ENCODE results near the gene C1QTNF2.

Gene C1QTNF2

GRCh38 chr5:160356550-160357347, 13.7 kb downstream of the C1QTNF2 start:
- no peak for DNase-seq
- no peak overlapping the region for H3K27ac ChIP-seq
- in situ Hi-C loops (cut with HindIII; ENCODE audit: low pct_ligation_motif_present, low sequenced_read_pairs) = no loop called here
- no peak overlapping the region for H3K4me3 ChIP-seq (ENCODE audit: low read depth, low read length)
- no peak for TF ChIP-seq CTCF (IDR thresholded peaks at IDR 0.05; ENCODE audit: low read depth, low read length, missing control alignments)
- H3K36me3 ChIP-seq (replicated peaks) = no peaks in the 10 kb centered on the region
- H3K27me3 ChIP-seq (replicated peaks) = no peaks in the 10 kb centered on the region

GRCh38 chr5:160354666-160355065, 15.8 kb downstream of the C1QTNF2 start:
- no peak for TF ChIP-seq CTCF (IDR thresholded peaks at IDR 0.05; ENCODE audit: low read depth, low read length, missing control alignments)
- no peak for DNase-seq
- Histone ChIP-seq H3K27me3 (replicated peaks) (no peaks in the 10 kb centered on the region), H3K36me3 (replicated peaks) (no peaks in the 10 kb centered on the region), H3K4me3 (ENCODE audit: low read depth, low read length) (no peak overlapping the region), H3K27ac (no peak overlapping the region)
- in situ Hi-C loops (cut with HindIII; ENCODE audit: low pct_ligation_motif_present, low sequenced_read_pairs) = no loop called here

- H3K4me3 ChIP-seq (ENCODE audit: low read depth, low read length) = no peak overlapping the region
- no peaks in the 10 kb centered on the region for H3K36me3 ChIP-seq (replicated peaks)
- no peak for DNase-seq
- in situ Hi-C loops (cut with HindIII; ENCODE audit: low pct_ligation_motif_present, low sequenced_read_pairs) = no loop called here
- H3K27ac ChIP-seq = no peak overlapping the region
- no peaks in the 10 kb centered on the region for H3K27me3 ChIP-seq (replicated peaks)
- TF ChIP-seq CTCF (IDR thresholded peaks at IDR 0.05; ENCODE audit: low read depth, low read length, missing control alignments) = no peak
Measured at GRCh38 chr5:160353379-160353778, 17.0 kb downstream of the C1QTNF2 start.

GRCh38 chr5:160352308-160352707, 18.1 kb downstream of the C1QTNF2 start:
- Histone ChIP-seq H3K27ac (no peak overlapping the region), H3K4me3 (ENCODE audit: low read depth, low read length) (no peak overlapping the region), H3K27me3 (replicated peaks) (no peaks in the 10 kb centered on the region), H3K36me3 (replicated peaks) (no peaks in the 10 kb centered on the region)
- no peak for DNase-seq
- TF ChIP-seq CTCF (IDR thresholded peaks at IDR 0.05; ENCODE audit: low read depth, low read length, missing control alignments) = no peak
- in situ Hi-C loops (cut with HindIII; ENCODE audit: low pct_ligation_motif_present, low sequenced_read_pairs) = no loop called here

- TF ChIP-seq CTCF (IDR thresholded peaks at IDR 0.05; ENCODE audit: low read depth, low read length, missing control alignments) = no peak
- H3K27me3 ChIP-seq (replicated peaks) = no peaks in the 10 kb centered on the region
- in situ Hi-C loops (cut with HindIII; ENCODE audit: low pct_ligation_motif_present, low sequenced_read_pairs) = no loop called here
- no peak overlapping the region for H3K4me3 ChIP-seq (ENCODE audit: low read depth, low read length)
- H3K27ac ChIP-seq = no peak overlapping the region
- H3K36me3 ChIP-seq (replicated peaks) = no peaks in the 10 kb centered on the region
- DNase-seq = no peak
Measured at GRCh38 chr5:160349935-160350303, 20.5 kb downstream of the C1QTNF2 start.
